Measurements from ENCODE around the gene SEC14L1.

GRCh38 chr17:77151186-77151585 lies 10.4 kb downstream of the SEC14L1 start:
- no peak for TF ChIP-seq EZH2phosphoT487 (IDR thresholded peaks at IDR 0.05; ENCODE audit: low read depth, severe bottlenecking, unreplicated experiment)
- no peak for TF ChIP-seq CTCF (IDR thresholded peaks at IDR 0.05; ENCODE audit: poor library complexity)

Data from hepatocyte (in vitro differentiated cells).